GM23338 (cell line): Measurements from ENCODE around the gene TOM1L2.

Experiments
- CREB1 ChIP-seq: fragments of 250-450 bp; sonication (Bioruptor Pico); IDR thresholded peaks from 2 replicates; pipeline ENCODE4 v1.5.0; 2020; ENCODE audit warnings: low read depth, mild to moderate bottlenecking, moderate library complexity
- CTCF ChIP-seq, 2 experiments: fragments of 200-600 bp in 1 of 2; sonication (generic) in 1 of 2; conservative IDR thresholded peaks; 2 replicates each; pipeline versions ENCODE4 v1.5.1 to v1.6.1; 2016 to 2017; ENCODE audit warnings: antibody characterized with exemption in 2 of 2, low read depth in 2 of 2, mild to moderate bottlenecking in 2 of 2, moderate library complexity in 1 of 2
- ETS1 ChIP-seq: IDR thresholded peaks from 2 replicates; pipeline ENCODE4 v1.6.1; 2016; ENCODE audit warnings: antibody characterized with exemption
- EZH2 ChIP-seq: fragments of 200-600 bp; sonication (generic); IDR thresholded peaks from one replicate; pipeline ENCODE4 v1.8.0; 2017; ENCODE audit warnings: antibody characterized with exemption, mild to moderate bottlenecking, low read depth; ENCODE audit not compliant: unreplicated experiment
- EZH2phosphoT487 ChIP-seq: fragments of 200-600 bp; sonication (generic); IDR thresholded peaks from one replicate; pipeline ENCODE4 v1.8.1; 2018; ENCODE audit warnings: antibody characterized with exemption; ENCODE audit not compliant: unreplicated experiment
- JUNB ChIP-seq: IDR thresholded peaks from one replicate; pipeline ENCODE4 v1.6.1; 2016; ENCODE audit warnings: antibody characterized with exemption; ENCODE audit not compliant: unreplicated experiment
- NANOG ChIP-seq: IDR thresholded peaks from 2 replicates; pipeline ENCODE4 v1.6.1; 2016; ENCODE audit warnings: antibody characterized with exemption, borderline replicate concordance
- POLR2AphosphoS5 ChIP-seq: IDR thresholded peaks from 2 replicates; pipeline ENCODE4 v1.6.1; 2016; ENCODE audit warnings: antibody characterized with exemption, low read depth
- REST ChIP-seq: IDR thresholded peaks from one replicate; pipeline ENCODE4 v1.6.1; 2018; ENCODE audit warnings: antibody characterized with exemption; ENCODE audit not compliant: unreplicated experiment
- STAT1 ChIP-seq: IDR thresholded peaks from one replicate; pipeline ENCODE4 v1.6.1; 2016; ENCODE audit warnings: antibody characterized with exemption; ENCODE audit not compliant: unreplicated experiment
- ZNF114 ChIP-seq: fragments of 250-450 bp; sonication (Bioruptor Pico); IDR thresholded peaks from 2 replicates; pipeline ENCODE4 v1.5.0; 2020; ENCODE audit warnings: mild to moderate bottlenecking, moderate library complexity

GRCh38 chr17:17979778-17980177, 7.6 kb upstream of the TOM1L2 start:
- TF ChIP-seq EZH2phosphoT487, result no peak
- no peak for TF ChIP-seq CREB1 (CRISPR knock-in tag)
- TF ChIP-seq CTCF (conservative IDR thresholded peaks at IDR 0.05; ENCODE audit: low read depth in 2 of 2), result no peak
- no peak for TF ChIP-seq REST
- TF ChIP-seq ZNF114, result no peak
- TF ChIP-seq POLR2AphosphoS5, result no peak
- no peak for TF ChIP-seq JUNB
- TF ChIP-seq EZH2, result no peak
- no peak for TF ChIP-seq STAT1
- no peak for TF ChIP-seq NANOG
- TF ChIP-seq ETS1, result no peak
